Neural crest cell (in vitro differentiated cells): Measurements from ENCODE around the gene MSN. TPM values are rescaled to one million over a fixed set of nuclear protein-coding genes. Genes with fewer than 3 reads are reported as not detected.

ENCODE experiments used
- DNase-seq: peaks from one replicate; pipeline ENCODE4 v3.0.0; 2021; ENCODE audit warnings: low read depth, mixed read lengths, low spot score
- H3K27ac Mint-ChIP-seq: one replicate; pipeline ENCODE4 v1.8.0; 2021; ENCODE audit warnings: mild to moderate bottlenecking, mixed read lengths; ENCODE audit not compliant: unreplicated experiment
- H3K27me3 Mint-ChIP-seq: 2 replicates; pipeline ENCODE4 v1.8.0; 2021; ENCODE audit warnings: low read depth, mild to moderate bottlenecking, mixed read lengths
- H3K36me3 Mint-ChIP-seq: 2 replicates; pipeline ENCODE4 v1.8.0; 2021; ENCODE audit warnings: low read depth, mild to moderate bottlenecking, mixed read lengths
- H3K4me1 Mint-ChIP-seq: 2 replicates; pipeline ENCODE4 v1.8.0; 2021; ENCODE audit warnings: mixed read lengths
- H3K4me3 Mint-ChIP-seq: one replicate; pipeline ENCODE4 v1.8.0; 2021; ENCODE audit warnings: mild to moderate bottlenecking, mixed read lengths
- H3K9me3 Mint-ChIP-seq: 2 replicates; pipeline ENCODE4 v1.8.0; 2021; ENCODE audit warnings: mixed read lengths
- total RNA-seq: library from RNA; stranded (reverse); gene quantifications from 2 replicates; pipeline ENCODE4 v1.2.1, GENCODE V29; 2021
- TF ChIP-seq, protein P1 (sequence below): fragments of 200-600 bp; sonication (generic); conservative IDR thresholded peaks from 2 replicates; pipeline ENCODE4 v1.5.0; 2021; ENCODE audit warnings: antibody characterized with exemption, mild to moderate bottlenecking

MSN gene
- total RNA-seq, 1 donor from 2014 or later: 184 TPM

DNA sequence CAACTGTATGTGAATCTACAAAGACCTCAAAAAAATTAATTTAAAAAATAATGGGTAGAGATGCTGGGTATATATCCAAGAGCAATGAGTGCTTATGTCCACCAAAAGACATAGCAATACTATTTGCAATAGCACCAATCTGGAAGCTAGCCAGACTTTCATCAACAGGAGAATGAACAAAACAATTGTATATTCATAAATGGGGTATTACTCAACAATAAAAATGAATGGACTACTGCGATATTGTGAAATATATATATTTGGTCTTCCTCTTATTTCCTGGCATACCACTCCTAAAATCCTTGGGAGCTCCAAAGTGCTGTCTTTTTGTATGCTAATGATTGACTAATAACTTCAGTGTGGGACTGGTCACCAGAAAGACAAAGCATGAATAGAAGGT, 77.5 kb downstream of the MSN start:
- H3K9me3 Mint-ChIP-seq: peaks cover 7% of the 10 kb centered on the region
- no peaks in the 10 kb centered on the region for H3K4me1 Mint-ChIP-seq
- no peaks in the 10 kb centered on the region for H3K27me3 Mint-ChIP-seq
- DNase-seq: no peak
- no peak overlapping the region for H3K4me3 Mint-ChIP-seq
- peaks cover 15% of the 10 kb centered on the region for H3K36me3 Mint-ChIP-seq
- TF ChIP-seq, protein P1, sequence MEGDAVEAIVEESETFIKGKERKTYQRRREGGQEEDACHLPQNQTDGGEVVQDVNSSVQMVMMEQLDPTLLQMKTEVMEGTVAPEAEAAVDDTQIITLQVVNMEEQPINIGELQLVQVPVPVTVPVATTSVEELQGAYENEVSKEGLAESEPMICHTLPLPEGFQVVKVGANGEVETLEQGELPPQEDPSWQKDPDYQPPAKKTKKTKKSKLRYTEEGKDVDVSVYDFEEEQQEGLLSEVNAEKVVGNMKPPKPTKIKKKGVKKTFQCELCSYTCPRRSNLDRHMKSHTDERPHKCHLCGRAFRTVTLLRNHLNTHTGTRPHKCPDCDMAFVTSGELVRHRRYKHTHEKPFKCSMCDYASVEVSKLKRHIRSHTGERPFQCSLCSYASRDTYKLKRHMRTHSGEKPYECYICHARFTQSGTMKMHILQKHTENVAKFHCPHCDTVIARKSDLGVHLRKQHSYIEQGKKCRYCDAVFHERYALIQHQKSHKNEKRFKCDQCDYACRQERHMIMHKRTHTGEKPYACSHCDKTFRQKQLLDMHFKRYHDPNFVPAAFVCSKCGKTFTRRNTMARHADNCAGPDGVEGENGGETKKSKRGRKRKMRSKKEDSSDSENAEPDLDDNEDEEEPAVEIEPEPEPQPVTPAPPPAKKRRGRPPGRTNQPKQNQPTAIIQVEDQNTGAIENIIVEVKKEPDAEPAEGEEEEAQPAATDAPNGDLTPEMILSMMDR: no peak
- no peak overlapping the region for H3K27ac Mint-ChIP-seq

DNA sequence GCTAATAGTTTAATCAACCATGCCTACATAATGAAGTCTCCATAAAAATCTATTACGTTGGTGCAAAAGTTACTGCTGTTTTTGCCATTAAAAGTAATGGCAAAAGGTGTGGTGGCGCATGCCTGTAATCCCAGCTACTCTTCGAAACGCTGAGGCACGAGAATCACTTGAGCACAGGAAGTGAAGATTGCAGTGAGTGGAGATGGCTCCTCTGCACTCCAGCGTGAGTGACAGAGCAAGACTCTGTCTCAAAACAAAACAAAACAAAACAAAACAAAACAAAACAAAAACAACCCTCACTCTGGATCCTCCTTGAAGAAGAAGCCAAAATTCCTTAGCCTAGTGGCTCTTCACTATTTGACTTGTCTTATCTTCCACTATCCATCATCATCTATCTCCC, 78.0 kb downstream of the MSN start:
- peaks cover 7% of the 10 kb centered on the region for H3K9me3 Mint-ChIP-seq
- no peak overlapping the region for H3K4me3 Mint-ChIP-seq
- no peak overlapping the region for H3K27ac Mint-ChIP-seq
- H3K36me3 Mint-ChIP-seq: peaks cover 10% of the 10 kb centered on the region
- no peaks in the 10 kb centered on the region for H3K4me1 Mint-ChIP-seq
- no peaks in the 10 kb centered on the region for H3K27me3 Mint-ChIP-seq
- TF ChIP-seq, protein P1: no peak
- no peak for DNase-seq

GRCh38 chrX:65745992-65746391, 78.5 kb downstream of the MSN start:
- no peaks in the 10 kb centered on the region for H3K27me3 Mint-ChIP-seq
- H3K4me3 Mint-ChIP-seq: no peak overlapping the region
- no peak for DNase-seq
- TF ChIP-seq, protein P1: no peak
- peaks cover 7% of the 10 kb centered on the region for H3K9me3 Mint-ChIP-seq
- H3K36me3 Mint-ChIP-seq: peaks cover 12% of the 10 kb centered on the region
- no peaks in the 10 kb centered on the region for H3K4me1 Mint-ChIP-seq
- no peak overlapping the region for H3K27ac Mint-ChIP-seq

GRCh38 chrX:65750674-65751469, 83.4 kb downstream of the MSN start:
- no peak overlapping the region for H3K4me3 Mint-ChIP-seq
- TF ChIP-seq, protein P1: no peak
- no peak overlapping the region for H3K27ac Mint-ChIP-seq
- no peaks in the 10 kb centered on the region for H3K4me1 Mint-ChIP-seq
- DNase-seq: no peak
- peaks cover 8% of the 10 kb centered on the region for H3K36me3 Mint-ChIP-seq
- H3K9me3 Mint-ChIP-seq: peaks cover 17% of the 10 kb centered on the region
- no peaks in the 10 kb centered on the region for H3K27me3 Mint-ChIP-seq

- peaks cover 8% of the 10 kb centered on the region for H3K36me3 Mint-ChIP-seq
- DNase-seq: no peak
- no peak overlapping the region for H3K27ac Mint-ChIP-seq
- H3K27me3 Mint-ChIP-seq: no peaks in the 10 kb centered on the region
- peaks cover 17% of the 10 kb centered on the region for H3K9me3 Mint-ChIP-seq
- no peak overlapping the region for H3K4me3 Mint-ChIP-seq
- TF ChIP-seq, protein P1: no peak
- no peaks in the 10 kb centered on the region for H3K4me1 Mint-ChIP-seq
Measured at GRCh38 chrX:65751519-65751918, 84.1 kb downstream of the MSN start.
